K562 (cell line): ENCODE data around the gene GLRX5. TPM values are rescaled to one million over a fixed set of nuclear protein-coding genes. Genes with fewer than 3 reads are reported as not detected.

Source experiments
- CHCHD3 ChIP-seq: fragments of 250-450 bp; sonication (Bioruptor Pico); IDR thresholded peaks from 2 replicates; pipeline ENCODE4 v2.1.2; 2022; ENCODE audit warnings: mild to moderate bottlenecking
- E2F5 ChIP-seq: sonication (generic); formaldehyde crosslinking; IDR thresholded peaks from 2 replicates; pipeline ENCODE4 v1.8.0; 2022; ENCODE audit warnings: mild to moderate bottlenecking, missing genetic modification reagents
- FOS ChIP-seq: IDR thresholded peaks from 3 replicates; pipeline ENCODE4 v1.6.1; 2011; ENCODE audit not compliant: insufficient read length; ENCODE audit errors: extremely low read depth
- FOSL1 ChIP-seq: fragments of 200-800 bp; sonication (Bioruptor generic); conservative IDR thresholded peaks from 2 replicates; pipeline ENCODE4 v1.6.1; 2016; ENCODE audit warnings: missing genetic modification characterization, missing compliant biosample characterization
- HBP1 ChIP-seq: fragments of 450-650 bp; formaldehyde crosslinking; IDR thresholded peaks from 2 replicates; pipeline ENCODE4 v1.4.0; 2022; ENCODE audit warnings: missing genetic modification characterization
- JUND ChIP-seq, 2 experiments: IDR thresholded peaks; 2 replicates in 1 of 2; 3 replicates in 1 of 2; pipeline ENCODE4 v1.6.1; 2011; ENCODE audit warnings: borderline replicate concordance in 2 of 2, low read depth in 2 of 2, low read length in 2 of 2, improper control_type of control experiment in 1 of 2, missing biosample characterization in 1 of 2, missing genetic modification characterization in 1 of 2, missing genetic modification reagents in 1 of 2
- KDM2B ChIP-seq: fragments of 250-450 bp; sonication (Bioruptor Pico); IDR thresholded peaks from 2 replicates; pipeline ENCODE4 v1.8.0; 2021; ENCODE audit warnings: mild to moderate bottlenecking, moderate library complexity
- MEF2A ChIP-seq: IDR thresholded peaks from 2 replicates; pipeline ENCODE4 v1.6.1; 2011; ENCODE audit warnings: low read depth, mild to moderate bottlenecking, low read length, moderate library complexity; ENCODE audit not compliant: control insufficient read depth
- MLLT1 ChIP-seq, 2 experiments: fragments of 450-650 bp; IDR thresholded peaks; 2 replicates each; pipeline ENCODE4 v1.6.1; 2016
- PCBP2 ChIP-seq: fragments of 200-400 bp; formaldehyde crosslinking; IDR thresholded peaks from 2 replicates; pipeline ENCODE4 v1.6.1; 2018; ENCODE audit warnings: low read length, low read depth, mild to moderate bottlenecking, moderate library complexity; ENCODE audit not compliant: poor library complexity, severe bottlenecking
- POLR2AphosphoS5 ChIP-seq: IDR thresholded peaks from 2 replicates; pipeline ENCODE4 v1.6.1; 2011; ENCODE audit warnings: mild to moderate bottlenecking, low read depth, low read length, moderate library complexity; ENCODE audit not compliant: control insufficient read depth, insufficient read depth
- PRMT5 ChIP-seq: sonication (generic); formaldehyde crosslinking; IDR thresholded peaks from 2 replicates; pipeline ENCODE4 v1.5.0; 2020; ENCODE audit warnings: missing genetic modification reagents
- SETDB1 ChIP-seq: IDR thresholded peaks from one replicate; pipeline ENCODE4 v1.6.1; 2012; ENCODE audit warnings: low read length, control low read depth, inconsistent platforms
- SMAD1 ChIP-seq: fragments of 150-350 bp; IDR thresholded peaks from 2 replicates; pipeline ENCODE4 v1.6.1; 2014; ENCODE audit warnings: low read length, low read depth; ENCODE audit not compliant: partially characterized antibody
- SMARCC2 ChIP-seq: fragments of 450-650 bp; IDR thresholded peaks from 2 replicates; pipeline ENCODE4 v1.6.1; 2017; ENCODE audit warnings: antibody characterized with exemption, moderate library complexity, mild to moderate bottlenecking, low read depth
- THRB ChIP-seq: fragments of 450-650 bp; formaldehyde crosslinking; conservative IDR thresholded peaks from 2 replicates; pipeline ENCODE4 v1.4.0; 2022; ENCODE audit warnings: mild to moderate bottlenecking, missing genetic modification characterization
- ZNF140 ChIP-seq: fragments of 250-450 bp; sonication (Bioruptor Pico); IDR thresholded peaks from 2 replicates; pipeline ENCODE4 v1.8.0; 2021; ENCODE audit warnings: moderate library complexity, mild to moderate bottlenecking, inconsistent platforms
- ZNF277 ChIP-seq: fragments of 250-450 bp; sonication (Bioruptor Pico); IDR thresholded peaks from 2 replicates; pipeline ENCODE4 v1.8.0; 2022; ENCODE audit warnings: inconsistent platforms, mild to moderate bottlenecking, moderate library complexity, borderline replicate concordance
- ZNF586 ChIP-seq: fragments of 450-650 bp; formaldehyde crosslinking; conservative IDR thresholded peaks from 2 replicates; pipeline ENCODE4 v1.4.0; 2020; ENCODE audit warnings: mild to moderate bottlenecking, moderate library complexity
- polyA plus RNA-seq, 8 experiments: library from polyadenylated mRNA; depleted of rRNA in 4 of 8; stranded (reverse) in 5 of 8; unstranded in 3 of 8; fragments of >200 nt; fragmentation: Nextera tagmentation in 2 of 8; fragmentation: Illumina TruSeq in 1 of 8; extraction: Ambion mirVana in 2 of 8; extraction: Trizol in 1 of 8; gene quantifications; 2 replicates each; pipeline versions ENCODE4 v1.2.1 to v1.2.3, GENCODE V29; 2011 to 2014; ENCODE audit warnings: inconsistent platforms in 1 of 8, missing spikeins in 1 of 8
- total RNA-seq, 7 experiments: library from RNA; depleted of rRNA in 6 of 7; stranded (reverse); fragments of >200 nt in 6 of 7; fragmentation: Illumina TruSeq in 2 of 7; extraction: Trizol in 2 of 7; gene quantifications; 2 replicates each; pipeline versions ENCODE4 v1.2.1 to v1.2.3, GENCODE V29; 2011 to 2021; ENCODE audit warnings: low replicate concordance in 1 of 7

The GLRX5 gene
- total and polyA plus RNA-seq, 9 of the 15 experiments (the other 6 are each of a cell fraction or from before 2014, with no cell fraction given) = 16.7 to 96.8 (median 66.8) TPM

- peak; percentile 97 for TF ChIP-seq FOSL1
- TF ChIP-seq MLLT1 (IDR thresholded peaks at IDR 0.05) = no peak
- TF ChIP-seq ZNF140 (CRISPR knock-in tag) = no peak
- no peak for TF ChIP-seq ZNF277
- TF ChIP-seq SMAD1 = no peak
- no peak for TF ChIP-seq KDM2B
- TF ChIP-seq ZNF586 = no peak
- peak; percentile 65; the same call in 1 of the 2 replicates for TF ChIP-seq SMARCC2
- no peak for TF ChIP-seq CHCHD3
- no peak for TF ChIP-seq SETDB1
- no peak for TF ChIP-seq E2F5 (CRISPR knock-in tag)
- no peak for TF ChIP-seq POLR2AphosphoS5
- no peak for TF ChIP-seq MEF2A
- no peak for TF ChIP-seq PCBP2
- TF ChIP-seq THRB (CRISPR knock-in tag) = no peak
- no peak for TF ChIP-seq PRMT5 (CRISPR knock-in tag)
- peak; percentile 40 for TF ChIP-seq FOS
- TF ChIP-seq HBP1 (CRISPR knock-in tag) = no peak
- peak; percentile 96 for TF ChIP-seq JUND (IDR thresholded peaks at IDR 0.05; ENCODE audit: borderline replicate concordance, low read depth, low read length)
- peak; percentile 97 for TF ChIP-seq JUND (tag; IDR thresholded peaks at IDR 0.05; ENCODE audit: borderline replicate concordance, low read depth, low read length)
These were observed 10.8 kb downstream of the GLRX5 start (continued) for GRCh38 chr14:95545515-95546168.
